IMR-90 (cell line): ENCODE measurements around the gene RCN2. TPM values are rescaled to one million over a fixed set of nuclear protein-coding genes. Genes with fewer than 3 reads are reported as not detected.

Experiments used
- ATAC-seq: fragments of 200-7000 bp; cut with Tn5 transposase; 2 replicates; pipeline ENCODE4 v1.9.1; 2020; ENCODE audit warnings: low read depth, mild to moderate bottlenecking, moderate library complexity
- BruUV-seq: library from RNA; stranded (reverse); fragments of 400-500 nt; replicated peaks from 2 replicates; lab custom pipeline; 2021; lab: Mats Ljungman, UMichigan
- CTCF ChIA-PET: fragments of 300-600 bp; formaldehyde crosslinking; extraction: SDS; loops from one replicate; lab custom pipeline; 2021; ENCODE audit warnings: antibody characterized with exemption; lab: Yijun Ruan, JAX
- POLR2A ChIA-PET: fragments of 300-600 bp; sonication (Branson Sonifier 250); formaldehyde crosslinking; loops from one replicate; lab custom pipeline; 2022; ENCODE audit warnings: antibody characterized with exemption; ENCODE audit not compliant: unreplicated experiment; lab: Charles Lee
- DNase-seq: peaks from one replicate; pipeline ENCODE4 v3.0.0; 2013
- H2AFZ ChIP-seq: replicated peaks from 2 replicates; pipeline ENCODE3; 2013; ENCODE audit warnings: low read length, mild to moderate bottlenecking; ENCODE audit not compliant: poor library complexity
- H2AK5ac ChIP-seq: 2 replicates; pipeline ENCODE4 v1.6.1; 2013; ENCODE audit warnings: low read depth, low read length, inconsistent platforms
- H2AK9ac ChIP-seq: replicated peaks from 2 replicates; pipeline ENCODE3; 2013; ENCODE audit warnings: mild to moderate bottlenecking, low read depth, low read length, moderate library complexity; ENCODE audit not compliant: poor library complexity
- H2BK120ac ChIP-seq: 2 replicates; pipeline ENCODE4 v1.6.1; 2013; ENCODE audit warnings: low read depth, low read length, inconsistent platforms
- H2BK15ac ChIP-seq: 3 replicates; pipeline ENCODE4 v1.6.1; 2013; ENCODE audit warnings: low read depth, low read length, inconsistent platforms
- H2BK20ac ChIP-seq: 2 replicates; pipeline ENCODE4 v1.6.1; 2013; ENCODE audit warnings: low read depth, mild to moderate bottlenecking, inconsistent platforms, low read length, moderate library complexity
- H2BK5ac ChIP-seq: 2 replicates; pipeline ENCODE4 v1.6.1; 2013; ENCODE audit warnings: mild to moderate bottlenecking, low read depth, low read length, inconsistent platforms; ENCODE audit not compliant: poor library complexity, severe bottlenecking
- H3K14ac ChIP-seq: replicated peaks from 2 replicates; pipeline ENCODE4 v1.6.1; 2013; ENCODE audit warnings: low read depth, low read length, inconsistent platforms
- H3K18ac ChIP-seq: 2 replicates; pipeline ENCODE4 v1.6.1; 2013; ENCODE audit warnings: low read depth, low read length, control low read depth
- H3K23ac ChIP-seq: 2 replicates; pipeline ENCODE4 v1.6.1; 2013; ENCODE audit warnings: low read depth, low read length, inconsistent platforms
- H3K27ac ChIP-seq: 2 replicates; pipeline ENCODE4 v1.5.1; 2013; ENCODE audit warnings: mild to moderate bottlenecking, control low read depth, low read length; ENCODE audit not compliant: insufficient read depth
- H3K27me3 ChIP-seq: 2 replicates; pipeline ENCODE4 v1.6.1; 2013; ENCODE audit warnings: low read length; ENCODE audit not compliant: control insufficient read depth, insufficient read depth
- H3K36me3 ChIP-seq: 2 replicates; pipeline ENCODE4 v1.6.1; 2013; ENCODE audit warnings: low read length, mixed read lengths; ENCODE audit not compliant: control insufficient read depth, insufficient read depth
- H3K4ac ChIP-seq: 2 replicates; pipeline ENCODE4 v1.6.1; 2013; ENCODE audit warnings: low read depth, low read length, inconsistent platforms
- H3K4me1 ChIP-seq: 2 replicates; pipeline ENCODE4 v1.6.1; 2013; ENCODE audit warnings: low read length, mixed read lengths; ENCODE audit not compliant: control insufficient read depth, insufficient read depth
- H3K4me2 ChIP-seq: 2 replicates; pipeline ENCODE4 v1.6.1; 2013; ENCODE audit warnings: low read depth, mild to moderate bottlenecking, control low read depth, low read length, moderate library complexity
- H3K4me3 ChIP-seq: 2 replicates; pipeline ENCODE4 v1.5.1; 2013; ENCODE audit warnings: low read depth, mild to moderate bottlenecking, control low read depth, low read length, moderate library complexity; ENCODE audit not compliant: insufficient read depth
- H3K56ac ChIP-seq: 2 replicates; pipeline ENCODE4 v1.6.1; 2013; ENCODE audit warnings: low read length, inconsistent platforms; ENCODE audit not compliant: insufficient read depth; ENCODE audit errors: extremely low read depth
- H3K79me1 ChIP-seq, 2 experiments: 2 replicates each; pipeline ENCODE4 v1.6.1; 2013; ENCODE audit warnings: low read length in 2 of 2, inconsistent platforms in 1 of 2, low read depth in 1 of 2
- H3K9ac ChIP-seq: 2 replicates; pipeline ENCODE4 v1.6.1; 2013; ENCODE audit warnings: low read depth, low read length, control low read depth
- H3K9me1 ChIP-seq: 2 replicates; pipeline ENCODE4 v1.6.1; 2013; ENCODE audit warnings: low read length, inconsistent platforms; ENCODE audit not compliant: insufficient read depth
- H3K9me3 ChIP-seq: 2 replicates; pipeline ENCODE4 v1.6.1; 2013; ENCODE audit warnings: low read length; ENCODE audit not compliant: control insufficient read depth, insufficient read depth
- H4K20me1 ChIP-seq: 2 replicates; pipeline ENCODE4 v1.6.1; 2013; ENCODE audit warnings: low read length, inconsistent platforms; ENCODE audit not compliant: insufficient read depth
- H4K5ac ChIP-seq: 2 replicates; pipeline ENCODE4 v1.6.1; 2013; ENCODE audit warnings: mild to moderate bottlenecking, low read depth, low read length, control low read depth
- H4K8ac ChIP-seq, 2 experiments: 2 replicates each; pipeline ENCODE4 v1.6.1; 2013; ENCODE audit warnings: low read depth in 2 of 2, low read length in 2 of 2, control low read depth in 1 of 2, inconsistent platforms in 1 of 2
- H4K91ac ChIP-seq: 2 replicates; pipeline ENCODE4 v1.6.1; 2013; ENCODE audit warnings: low read depth, low read length, inconsistent platforms; ENCODE audit not compliant: insufficient read depth
- CEBPB ChIP-seq: IDR thresholded peaks from 2 replicates; pipeline ENCODE4 v1.6.1; 2012; ENCODE audit warnings: low read depth, low read length, improper control_type of control experiment
- FOS ChIP-seq: fragments of 150-350 bp; IDR thresholded peaks from 2 replicates; pipeline ENCODE4 v1.6.1; 2016; ENCODE audit warnings: low read depth, low read length
- MAZ ChIP-seq: IDR thresholded peaks from 2 replicates; pipeline ENCODE4 v1.6.1; 2012; ENCODE audit warnings: low read depth, mild to moderate bottlenecking, low read length, improper control_type of control experiment, moderate library complexity, borderline replicate concordance
- NFE2L2 ChIP-seq: fragments of 150-350 bp; IDR thresholded peaks from 2 replicates; pipeline ENCODE4 v1.6.1; 2016; ENCODE audit warnings: low read depth, mild to moderate bottlenecking, low read length
- POLR2A ChIP-seq: IDR thresholded peaks from 2 replicates; pipeline ENCODE4 v1.6.1; 2012; ENCODE audit warnings: mild to moderate bottlenecking, low read depth, low read length
- RAD21 ChIP-seq: IDR thresholded peaks from 2 replicates; pipeline ENCODE4 v1.6.1; 2012; ENCODE audit warnings: low read length, improper control_type of control experiment
- RFX5 ChIP-seq: IDR thresholded peaks from 2 replicates; pipeline ENCODE4 v1.8.0; 2012; ENCODE audit warnings: low read depth, mild to moderate bottlenecking, low read length, moderate library complexity
- SMC3 ChIP-seq: fragments of 150-350 bp; IDR thresholded peaks from 2 replicates; pipeline ENCODE4 v1.6.1; 2016; ENCODE audit warnings: low read depth, mild to moderate bottlenecking, antibody characterized with exemption, low read length, moderate library complexity
- WGBS, 2 experiments: methylation state at CpG; one replicate each; pipeline versions ENCODE4 v1.1.5 to v1.1.7; 2013; ENCODE audit warnings: missing lambda C conversion rate in 2 of 2; ENCODE audit not compliant: insufficient read length in 1 of 2; ENCODE audit errors: extremely low coverage in 2 of 2; 5-methylcytosine and 5-hydroxymethylcytosine counted together
- dilution Hi-C: fragments of 300-500 bp; cut with HindIII; formaldehyde crosslinking; loops from one replicate; pipeline ENCODE4 v1.14.3; 2018; ENCODE audit warnings: low sequenced_read_pairs; ENCODE audit not compliant: unreplicated experiment
- in situ Hi-C: fragments of 300-500 bp; cut with MboI; formaldehyde crosslinking; loops from 3 replicates; pipeline ENCODE4 v1.14.3; 2019; ENCODE audit warnings: low sequenced_read_pairs, inconsistent platforms, mixed read lengths
- intact Hi-C: fragments of 100-400 bp; cut with micrococcal nuclease; formaldehyde crosslinking; loops from 2 replicates; pipeline ENCODE4 v1.10.0; 2022
- polyA plus RNA-seq, 3 experiments: library from polyadenylated mRNA; depleted of rRNA; stranded (reverse); fragments of >200 nt; gene quantifications; 2 replicates each; pipeline ENCODE4 v1.2.3, GENCODE V29; 2012; ENCODE audit warnings: low replicate concordance in 1 of 3
- total RNA-seq: library from RNA; depleted of rRNA; stranded (reverse); fragments of >200 nt; gene quantifications from 2 replicates; pipeline ENCODE4 v1.2.3, GENCODE V29; 2012
- TF ChIP-seq, protein P1 (sequence below): conservative IDR thresholded peaks from 2 replicates; pipeline ENCODE4 v1.5.1; 2012; ENCODE audit warnings: mild to moderate bottlenecking, low read depth, low read length, improper control_type of control experiment

RCN2 gene
- total and polyA plus RNA-seq, 2 of the 4 experiments (the other 2 are of a cell fraction), result 12.0 to 56.5 TPM

GRCh38 chr15:76987276-76987675, 55.7 kb downstream of the RCN2 start:
- H3K56ac ChIP-seq, result no peak overlapping the region
- H2AFZ ChIP-seq, result no peak overlapping the region
- WGBS, 2 experiments, result 100% methylated on average over 2 of the region's 6 CpGs; no CpG with 5 or more reads in 1 of the 2 experiments
- no peak for TF ChIP-seq CEBPB
- no peak for TF ChIP-seq NFE2L2
- TF ChIP-seq MAZ, result no peak
- no peak for TF ChIP-seq POLR2A
- TF ChIP-seq, protein P1, sequence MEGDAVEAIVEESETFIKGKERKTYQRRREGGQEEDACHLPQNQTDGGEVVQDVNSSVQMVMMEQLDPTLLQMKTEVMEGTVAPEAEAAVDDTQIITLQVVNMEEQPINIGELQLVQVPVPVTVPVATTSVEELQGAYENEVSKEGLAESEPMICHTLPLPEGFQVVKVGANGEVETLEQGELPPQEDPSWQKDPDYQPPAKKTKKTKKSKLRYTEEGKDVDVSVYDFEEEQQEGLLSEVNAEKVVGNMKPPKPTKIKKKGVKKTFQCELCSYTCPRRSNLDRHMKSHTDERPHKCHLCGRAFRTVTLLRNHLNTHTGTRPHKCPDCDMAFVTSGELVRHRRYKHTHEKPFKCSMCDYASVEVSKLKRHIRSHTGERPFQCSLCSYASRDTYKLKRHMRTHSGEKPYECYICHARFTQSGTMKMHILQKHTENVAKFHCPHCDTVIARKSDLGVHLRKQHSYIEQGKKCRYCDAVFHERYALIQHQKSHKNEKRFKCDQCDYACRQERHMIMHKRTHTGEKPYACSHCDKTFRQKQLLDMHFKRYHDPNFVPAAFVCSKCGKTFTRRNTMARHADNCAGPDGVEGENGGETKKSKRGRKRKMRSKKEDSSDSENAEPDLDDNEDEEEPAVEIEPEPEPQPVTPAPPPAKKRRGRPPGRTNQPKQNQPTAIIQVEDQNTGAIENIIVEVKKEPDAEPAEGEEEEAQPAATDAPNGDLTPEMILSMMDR, result no peak
- TF ChIP-seq SMC3, result no peak
- no peak for TF ChIP-seq FOS
- TF ChIP-seq RFX5, result no peak
- no peak for TF ChIP-seq RAD21
- no peak for DNase-seq
- H3K9me3 ChIP-seq, result no peaks in the 10 kb centered on the region
- no peaks in the 10 kb centered on the region for H4K20me1 ChIP-seq
- no peak overlapping the region for H2BK120ac ChIP-seq
- no peak overlapping the region for H3K4me2 ChIP-seq
- no peaks in the 10 kb centered on the region for H3K79me1 ChIP-seq
- H3K4me1 ChIP-seq, result no peaks in the 10 kb centered on the region
- H2AK9ac ChIP-seq, result no peak overlapping the region
- H2AK5ac ChIP-seq, result no peak overlapping the region
- H3K36me3 ChIP-seq, result no peaks in the 10 kb centered on the region
- dilution Hi-C loops, result no loop called here
- POLR2A ChIA-PET, result no interaction called here
- no peak overlapping the region for H3K9ac ChIP-seq
- intact Hi-C loops, result no loop called here
- no peak overlapping the region for H3K14ac ChIP-seq
- H2BK20ac ChIP-seq, result no peak overlapping the region
- H2BK5ac ChIP-seq, result no peak overlapping the region
- no peak overlapping the region for H3K27ac ChIP-seq
- H3K18ac ChIP-seq, result no peak overlapping the region
- no peak for ATAC-seq
- no peak overlapping the region for H3K23ac ChIP-seq
- H3K9me1 ChIP-seq, result 0 out of 2 replicates have a peak, but pooled peaks cover 3% of the 10 kb centered on the region
- no peak overlapping the region for H4K91ac ChIP-seq
- H3K4ac ChIP-seq, result no peak overlapping the region
- BruUV-seq, result no TSS peak
- peaks cover 41% of the 10 kb centered on the region for H3K27me3 ChIP-seq
- no peak overlapping the region for H2BK15ac ChIP-seq
- H4K5ac ChIP-seq, result no peak overlapping the region
- CTCF ChIA-PET, result no interaction called here
- no peak overlapping the region for H4K8ac ChIP-seq
- in situ Hi-C loops, result no loop called here
- H3K4me3 ChIP-seq, result no peak overlapping the region
